Neural cell (in vitro differentiated cells): ENCODE measurements around the gene PPP1R36. TPM values are rescaled to one million over a fixed set of nuclear protein-coding genes. Genes with fewer than 3 reads are reported as not detected.

Experiments used
- H2AFZ ChIP-seq: fragments of 200-600, 300-800 bp; sonication (generic), shearing (Covaris generic); 2 replicates; pipeline ENCODE4 v1.6.0; 2014; ENCODE audit warnings: low read depth, mild to moderate bottlenecking, antibody characterized with exemption, low read length, moderate library complexity
- H3F3A ChIP-seq: fragments of 200-600 bp; shearing (Covaris generic); 2 replicates; pipeline ENCODE4 v1.6.1; 2016; ENCODE audit warnings: mild to moderate bottlenecking, moderate library complexity, mixed read lengths, antibody characterized with exemption, low read length; ENCODE audit not compliant: insufficient read depth, poor library complexity, severe bottlenecking
- H3K27ac ChIP-seq: fragments of 200-600, 300-800 bp; sonication (generic), shearing (Covaris generic); 2 replicates; pipeline ENCODE4 v1.5.1; 2014; ENCODE audit warnings: mild to moderate bottlenecking, low read length, moderate library complexity
- H3K27me3 ChIP-seq: fragments of 300-800, 200-600 bp; sonication (generic), shearing (Covaris generic); 2 replicates; pipeline ENCODE4 v1.6.0; 2014; ENCODE audit warnings: mild to moderate bottlenecking, low read depth, low read length, moderate library complexity; ENCODE audit not compliant: insufficient read depth
- H3K36me3 ChIP-seq: fragments of 300-800, 200-600 bp; sonication (generic), shearing (Covaris generic); 2 replicates; pipeline ENCODE4 v1.5.1; 2014; ENCODE audit warnings: mild to moderate bottlenecking, antibody characterized with exemption, low read length, moderate library complexity; ENCODE audit not compliant: insufficient read depth
- H3K4me2 ChIP-seq: fragments of 300-800, 200-600 bp; sonication (generic), shearing (Covaris generic); 2 replicates; pipeline ENCODE4 v1.6.0; 2014; ENCODE audit warnings: mild to moderate bottlenecking, low read length
- H3K4me3 ChIP-seq: fragments of 300-800, 200-600 bp; sonication (generic), shearing (Covaris generic); 2 replicates; pipeline ENCODE4 v1.5.1; 2014; ENCODE audit warnings: mild to moderate bottlenecking, low read length, moderate library complexity
- H3K79me2 ChIP-seq: fragments of 200-600 bp; shearing (Covaris generic); replicated peaks from 2 replicates; pipeline ENCODE4 v1.6.0; 2014; ENCODE audit warnings: mild to moderate bottlenecking, low read length, moderate library complexity; ENCODE audit not compliant: insufficient read depth
- H3K9ac ChIP-seq: fragments of 300-800, 200-600 bp; sonication (generic), shearing (Covaris generic); 2 replicates; pipeline ENCODE4 v1.6.1; 2016; ENCODE audit warnings: mild to moderate bottlenecking, low read length, mixed read lengths
- H3K9me2 ChIP-seq: fragments of 200-600 bp; shearing (Covaris generic); 2 replicates; pipeline ENCODE4 v1.6.1; 2016; ENCODE audit warnings: mild to moderate bottlenecking, low read length, mixed read lengths; ENCODE audit not compliant: insufficient read depth
- H3K9me3 ChIP-seq: fragments of 200-600, 300-800 bp; sonication (generic), shearing (Covaris generic); 2 replicates; pipeline ENCODE4 v1.6.1; 2016; ENCODE audit warnings: mild to moderate bottlenecking, mixed run types, low read length, moderate library complexity, mixed read lengths
- H4K20me1 ChIP-seq: fragments of 200-600 bp; shearing (Covaris generic); 2 replicates; pipeline ENCODE4 v1.6.1; 2016; ENCODE audit warnings: mild to moderate bottlenecking, mixed run types; ENCODE audit not compliant: insufficient read depth
- EP300 ChIP-seq: fragments of 450-650 bp; conservative IDR thresholded peaks from 2 replicates; pipeline ENCODE4 v1.6.1; 2014; ENCODE audit warnings: antibody characterized with exemption, mild to moderate bottlenecking, moderate library complexity; ENCODE audit not compliant: poor library complexity, severe bottlenecking
- EZH2 ChIP-seq: fragments of 200-600, 300-800 bp; shearing (Covaris generic), sonication (generic); IDR thresholded peaks from 2 replicates; pipeline ENCODE4 v1.6.1; 2014; ENCODE audit warnings: antibody characterized with exemption, low read length, borderline replicate concordance, mild to moderate bottlenecking; ENCODE audit not compliant: insufficient read depth, poor library complexity, severe bottlenecking
- MXI1 ChIP-seq: fragments of 450-650 bp; conservative IDR thresholded peaks from 2 replicates; pipeline ENCODE4 v1.6.1; 2014; ENCODE audit warnings: antibody characterized with exemption, mild to moderate bottlenecking; ENCODE audit not compliant: poor library complexity, severe bottlenecking
- POLR2AphosphoS5 ChIP-seq: IDR thresholded peaks from 2 replicates; pipeline ENCODE4 v1.6.1; 2012
- RAD21 ChIP-seq: fragments of 450-650 bp; conservative IDR thresholded peaks from 2 replicates; pipeline ENCODE4 v1.6.1; 2014; ENCODE audit warnings: antibody characterized with exemption, mild to moderate bottlenecking, moderate library complexity
- SMC3 ChIP-seq: fragments of 450-650 bp; conservative IDR thresholded peaks from 2 replicates; pipeline ENCODE4 v1.6.1; 2014; ENCODE audit warnings: antibody characterized with exemption, mild to moderate bottlenecking, moderate library complexity; ENCODE audit not compliant: poor library complexity
- TAF1 ChIP-seq: IDR thresholded peaks from 2 replicates; pipeline ENCODE4 v1.6.1; 2012; ENCODE audit warnings: low read depth
- polyA plus RNA-seq: library from polyadenylated mRNA; depleted of rRNA; stranded (reverse); fragments of >200 nt; gene quantifications from 2 replicates; pipeline ENCODE4 v1.2.3, GENCODE V29; 2014
- TF ChIP-seq, protein P1 (sequence below): fragments of 450-650 bp; IDR thresholded peaks from 2 replicates; pipeline ENCODE4 v1.5.1; 2014; ENCODE audit warnings: antibody characterized with exemption, mild to moderate bottlenecking, moderate library complexity; ENCODE audit not compliant: poor library complexity, severe bottlenecking
- TF ChIP-seq, protein P2 (sequence below): IDR thresholded peaks from 2 replicates; pipeline ENCODE4 v1.6.1; 2012; ENCODE audit warnings: borderline replicate concordance

Gene PPP1R36
- polyA plus RNA-seq, 1 donor from 2014 or later, result not detected

DNA sequence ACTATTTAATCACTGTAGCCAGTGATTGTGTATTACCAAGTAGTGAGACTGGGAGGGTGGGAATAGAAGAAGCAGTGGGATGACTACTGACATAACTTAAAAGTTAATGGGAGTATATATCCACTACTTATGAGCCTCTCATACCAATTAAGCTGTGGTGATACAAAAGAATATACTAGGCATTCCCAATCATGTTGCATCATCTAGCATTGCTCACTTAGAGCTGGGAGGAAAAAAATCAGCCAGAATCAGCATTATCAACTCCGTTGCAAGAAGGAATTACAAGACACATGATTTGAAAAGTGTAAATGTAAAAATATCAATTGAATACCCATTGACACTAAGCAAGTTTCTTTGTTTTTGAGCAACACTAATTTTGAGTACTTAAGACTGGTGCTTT lies 745 bp upstream of the PPP1R36 start:
- H3F3A ChIP-seq, result no peaks in the 10 kb centered on the region
- H4K20me1 ChIP-seq, result no peaks in the 10 kb centered on the region
- H2AFZ ChIP-seq, result no peak overlapping the region
- H3K36me3 ChIP-seq, result no peaks in the 10 kb centered on the region
- H3K27me3 ChIP-seq, result peaks cover 36% of the 10 kb centered on the region
- no peak overlapping the region for H3K4me3 ChIP-seq
- H3K79me2 ChIP-seq, result no peaks in the 10 kb centered on the region
- no peak for TF ChIP-seq EP300
- TF ChIP-seq POLR2AphosphoS5, result no peak
- no peak for TF ChIP-seq EZH2
- TF ChIP-seq, protein P1, sequence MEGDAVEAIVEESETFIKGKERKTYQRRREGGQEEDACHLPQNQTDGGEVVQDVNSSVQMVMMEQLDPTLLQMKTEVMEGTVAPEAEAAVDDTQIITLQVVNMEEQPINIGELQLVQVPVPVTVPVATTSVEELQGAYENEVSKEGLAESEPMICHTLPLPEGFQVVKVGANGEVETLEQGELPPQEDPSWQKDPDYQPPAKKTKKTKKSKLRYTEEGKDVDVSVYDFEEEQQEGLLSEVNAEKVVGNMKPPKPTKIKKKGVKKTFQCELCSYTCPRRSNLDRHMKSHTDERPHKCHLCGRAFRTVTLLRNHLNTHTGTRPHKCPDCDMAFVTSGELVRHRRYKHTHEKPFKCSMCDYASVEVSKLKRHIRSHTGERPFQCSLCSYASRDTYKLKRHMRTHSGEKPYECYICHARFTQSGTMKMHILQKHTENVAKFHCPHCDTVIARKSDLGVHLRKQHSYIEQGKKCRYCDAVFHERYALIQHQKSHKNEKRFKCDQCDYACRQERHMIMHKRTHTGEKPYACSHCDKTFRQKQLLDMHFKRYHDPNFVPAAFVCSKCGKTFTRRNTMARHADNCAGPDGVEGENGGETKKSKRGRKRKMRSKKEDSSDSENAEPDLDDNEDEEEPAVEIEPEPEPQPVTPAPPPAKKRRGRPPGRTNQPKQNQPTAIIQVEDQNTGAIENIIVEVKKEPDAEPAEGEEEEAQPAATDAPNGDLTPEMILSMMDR, result no peak
- no peak for TF ChIP-seq RAD21
- TF ChIP-seq TAF1, result no peak
- TF ChIP-seq MXI1, result no peak
- TF ChIP-seq, protein P2, sequence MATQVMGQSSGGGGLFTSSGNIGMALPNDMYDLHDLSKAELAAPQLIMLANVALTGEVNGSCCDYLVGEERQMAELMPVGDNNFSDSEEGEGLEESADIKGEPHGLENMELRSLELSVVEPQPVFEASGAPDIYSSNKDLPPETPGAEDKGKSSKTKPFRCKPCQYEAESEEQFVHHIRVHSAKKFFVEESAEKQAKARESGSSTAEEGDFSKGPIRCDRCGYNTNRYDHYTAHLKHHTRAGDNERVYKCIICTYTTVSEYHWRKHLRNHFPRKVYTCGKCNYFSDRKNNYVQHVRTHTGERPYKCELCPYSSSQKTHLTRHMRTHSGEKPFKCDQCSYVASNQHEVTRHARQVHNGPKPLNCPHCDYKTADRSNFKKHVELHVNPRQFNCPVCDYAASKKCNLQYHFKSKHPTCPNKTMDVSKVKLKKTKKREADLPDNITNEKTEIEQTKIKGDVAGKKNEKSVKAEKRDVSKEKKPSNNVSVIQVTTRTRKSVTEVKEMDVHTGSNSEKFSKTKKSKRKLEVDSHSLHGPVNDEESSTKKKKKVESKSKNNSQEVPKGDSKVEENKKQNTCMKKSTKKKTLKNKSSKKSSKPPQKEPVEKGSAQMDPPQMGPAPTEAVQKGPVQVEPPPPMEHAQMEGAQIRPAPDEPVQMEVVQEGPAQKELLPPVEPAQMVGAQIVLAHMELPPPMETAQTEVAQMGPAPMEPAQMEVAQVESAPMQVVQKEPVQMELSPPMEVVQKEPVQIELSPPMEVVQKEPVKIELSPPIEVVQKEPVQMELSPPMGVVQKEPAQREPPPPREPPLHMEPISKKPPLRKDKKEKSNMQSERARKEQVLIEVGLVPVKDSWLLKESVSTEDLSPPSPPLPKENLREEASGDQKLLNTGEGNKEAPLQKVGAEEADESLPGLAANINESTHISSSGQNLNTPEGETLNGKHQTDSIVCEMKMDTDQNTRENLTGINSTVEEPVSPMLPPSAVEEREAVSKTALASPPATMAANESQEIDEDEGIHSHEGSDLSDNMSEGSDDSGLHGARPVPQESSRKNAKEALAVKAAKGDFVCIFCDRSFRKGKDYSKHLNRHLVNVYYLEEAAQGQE, result no peak
- no peak for TF ChIP-seq SMC3
- H3K9me3 ChIP-seq, result no peaks in the 10 kb centered on the region
- H3K9ac ChIP-seq, result no peak overlapping the region
- no peak overlapping the region for H3K4me2 ChIP-seq
- H3K27ac ChIP-seq, result no peak overlapping the region
- H3K9me2 ChIP-seq, result no peaks in the 10 kb centered on the region

DNA sequence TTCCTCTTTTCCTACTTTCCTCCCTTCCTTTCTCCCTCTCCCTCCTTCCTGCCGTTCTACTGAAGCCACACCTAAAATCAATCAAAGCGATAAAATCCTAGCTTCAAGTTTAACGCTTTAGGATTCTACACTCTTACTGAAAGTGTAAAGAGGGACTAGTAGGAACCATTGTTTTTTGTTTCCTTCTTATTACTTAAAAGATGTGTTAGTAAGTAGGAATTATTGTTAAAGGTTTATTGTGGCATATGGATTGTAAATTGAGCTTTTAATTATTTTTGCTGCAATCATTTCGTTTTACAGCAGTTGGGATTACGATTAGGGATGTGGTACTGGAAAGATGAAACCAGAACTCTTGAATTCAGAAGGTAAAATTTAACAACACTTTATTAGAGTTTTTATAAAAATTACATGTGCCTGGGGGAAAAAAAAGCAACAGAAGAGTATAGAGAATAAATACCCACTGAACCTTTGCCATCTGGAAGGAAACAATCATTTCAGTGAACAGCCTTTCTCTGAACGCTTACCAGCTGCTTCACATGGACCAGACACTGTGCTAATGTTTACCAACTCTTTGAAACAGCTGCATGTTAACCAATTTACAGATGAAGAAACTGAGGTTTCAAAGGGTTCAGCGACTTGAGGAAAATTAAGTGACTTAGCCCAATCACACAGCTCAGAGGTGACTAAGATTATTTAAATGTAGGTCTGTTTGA lies 1.0 kb downstream of the PPP1R36 start:
- H3F3A ChIP-seq, result no peaks in the 10 kb centered on the region
- H3K4me3 ChIP-seq, result no peak overlapping the region
- peaks cover 36% of the 10 kb centered on the region for H3K27me3 ChIP-seq
- TF ChIP-seq MXI1, result no peak
- TF ChIP-seq, protein P2, result no peak
- TF ChIP-seq, protein P1, result no peak
- no peak for TF ChIP-seq RAD21
- no peak for TF ChIP-seq SMC3
- no peak for TF ChIP-seq POLR2AphosphoS5
- TF ChIP-seq EP300, result no peak
- TF ChIP-seq EZH2, result no peak
- no peak for TF ChIP-seq TAF1
- H3K9ac ChIP-seq, result no peak overlapping the region
- no peak overlapping the region for H3K27ac ChIP-seq
- no peaks in the 10 kb centered on the region for H4K20me1 ChIP-seq
- H3K4me2 ChIP-seq, result no peak overlapping the region
- H3K36me3 ChIP-seq, result no peaks in the 10 kb centered on the region
- no peaks in the 10 kb centered on the region for H3K9me2 ChIP-seq
- no peaks in the 10 kb centered on the region for H3K9me3 ChIP-seq
- H3K79me2 ChIP-seq, result no peaks in the 10 kb centered on the region
- no peak overlapping the region for H2AFZ ChIP-seq
